Neuronal stem cell (in vitro differentiated cells): ENCODE data around the gene GLB1L3.
"Not testable (repeated sequence)": the region's sequence is repeated elsewhere in the genome, so short reads cannot be mapped to it uniquely, and the experiment has no call there.

Experiments
- DNase-seq: peaks from one replicate; pipeline ENCODE4 v3.0.0-alpha.2; 2013; ENCODE audit warnings: low spot score
- H2AFZ ChIP-seq: one replicate; pipeline ENCODE4 v1.6.1; 2013; ENCODE audit warnings: mild to moderate bottlenecking, low read length, inconsistent platforms
- H2AK5ac ChIP-seq: 2 replicates; pipeline ENCODE4 v1.6.1; 2013; ENCODE audit warnings: low read depth, mild to moderate bottlenecking, inconsistent platforms, low read length, moderate library complexity, mixed read lengths
- H2BK120ac ChIP-seq: 2 replicates; pipeline ENCODE4 v1.6.1; 2013; ENCODE audit warnings: low read depth, mild to moderate bottlenecking, inconsistent platforms, low read length, moderate library complexity, mixed read lengths
- H2BK12ac ChIP-seq: one replicate; pipeline ENCODE4 v1.6.1; 2013; ENCODE audit warnings: low read length, inconsistent platforms
- H2BK15ac ChIP-seq: 2 replicates; pipeline ENCODE4 v1.6.1; 2013; ENCODE audit warnings: mild to moderate bottlenecking, low read length, inconsistent platforms, mixed read lengths
- H2BK5ac ChIP-seq: one replicate; pipeline ENCODE4 v1.6.1; 2013; ENCODE audit warnings: inconsistent platforms, mild to moderate bottlenecking, low read length, moderate library complexity
- H3K14ac ChIP-seq: one replicate; pipeline ENCODE4 v1.6.1; 2013; ENCODE audit warnings: low read length, inconsistent platforms
- H3K18ac ChIP-seq: 2 replicates; pipeline ENCODE4 v1.6.1; 2013; ENCODE audit warnings: low read length, inconsistent platforms
- H3K23ac ChIP-seq: 2 replicates; pipeline ENCODE4 v1.6.1; 2013; ENCODE audit warnings: low read depth, mild to moderate bottlenecking, mixed read lengths, low read length, inconsistent platforms; ENCODE audit not compliant: poor library complexity
- H3K27ac ChIP-seq: replicated peaks from 3 replicates; pipeline ENCODE4 v1.5.1; 2013; ENCODE audit warnings: low read length, inconsistent platforms
- H3K27me3 ChIP-seq, 3 experiments: 2 replicates each; pipeline ENCODE4 v1.6.1; 2013; ENCODE audit warnings: low read length in 3 of 3, mild to moderate bottlenecking in 2 of 3, inconsistent platforms in 1 of 3, low read depth in 1 of 3, mixed read lengths in 1 of 3, moderate library complexity in 1 of 3; ENCODE audit not compliant: control insufficient read depth in 3 of 3, insufficient read depth in 3 of 3
- H3K36me3 ChIP-seq, 2 donors: replicated peaks in 1 of 2; 2 replicates each; pipeline ENCODE4 v1.6.1; 2013; ENCODE audit warnings: low read length in 2 of 2; ENCODE audit not compliant: control insufficient read depth in 2 of 2, insufficient read depth in 2 of 2
- H3K4ac ChIP-seq: 2 replicates; pipeline ENCODE4 v1.6.1; 2013; ENCODE audit warnings: inconsistent platforms, mild to moderate bottlenecking, low read length, moderate library complexity
- H3K4me1 ChIP-seq, 2 donors: 1 replicate in 1 of 2; 2 replicates in 1 of 2; pipeline ENCODE4 v1.6.1; 2013; ENCODE audit warnings: low read length in 2 of 2, low read depth in 1 of 2; ENCODE audit not compliant: control insufficient read depth in 2 of 2, insufficient read depth in 1 of 2
- H3K4me2 ChIP-seq: one replicate; pipeline ENCODE4 v1.6.1; 2013; ENCODE audit warnings: mild to moderate bottlenecking, low read length, inconsistent platforms; ENCODE audit not compliant: insufficient read depth, poor library complexity, severe bottlenecking
- H3K4me3 ChIP-seq, 2 donors: 2 replicates each; pipeline ENCODE4 v1.5.1; 2013; ENCODE audit warnings: low read length in 2 of 2, mild to moderate bottlenecking in 2 of 2, inconsistent platforms in 1 of 2, moderate library complexity in 1 of 2
- H3K79me1 ChIP-seq: one replicate; pipeline ENCODE4 v1.6.1; 2013; ENCODE audit warnings: low read depth, mild to moderate bottlenecking, inconsistent platforms, low read length, moderate library complexity
- H3K9ac ChIP-seq: one replicate; pipeline ENCODE4 v1.6.1; 2013; ENCODE audit warnings: mild to moderate bottlenecking, low read depth, low read length, inconsistent platforms; ENCODE audit not compliant: poor library complexity
- H3K9me3 ChIP-seq, 2 donors: replicated peaks in 1 of 2; 2 replicates each; pipeline versions ENCODE3 to v1.6.1; 2013; ENCODE audit warnings: low read length in 2 of 2, mild to moderate bottlenecking in 2 of 2, inconsistent platforms in 1 of 2, low read depth in 1 of 2, mixed read lengths in 1 of 2, moderate library complexity in 1 of 2; ENCODE audit not compliant: control insufficient read depth in 2 of 2, insufficient read depth in 1 of 2
- H4K8ac ChIP-seq: one replicate; pipeline ENCODE4 v1.6.1; 2013; ENCODE audit warnings: low read depth, mild to moderate bottlenecking, inconsistent platforms, low read length, moderate library complexity
- H4K91ac ChIP-seq: one replicate; pipeline ENCODE4 v1.6.1; 2013; ENCODE audit warnings: low read length, low read depth, mild to moderate bottlenecking, inconsistent platforms; ENCODE audit not compliant: poor library complexity
- WGBS, 2 donors: extraction: QIAGEN DNeasy Blood & Tissue Kit; methylation state at CpG; one replicate each; pipeline ENCODE4 v1.1.7; 2013; ENCODE audit warnings: missing lambda C conversion rate in 2 of 2, mixed read lengths in 1 of 2; ENCODE audit not compliant: insufficient read length in 2 of 2, insufficient replicate concordance in 1 of 2; ENCODE audit errors: extremely low coverage in 2 of 2; 5-methylcytosine and 5-hydroxymethylcytosine counted together

GLB1L3 gene

DNA sequence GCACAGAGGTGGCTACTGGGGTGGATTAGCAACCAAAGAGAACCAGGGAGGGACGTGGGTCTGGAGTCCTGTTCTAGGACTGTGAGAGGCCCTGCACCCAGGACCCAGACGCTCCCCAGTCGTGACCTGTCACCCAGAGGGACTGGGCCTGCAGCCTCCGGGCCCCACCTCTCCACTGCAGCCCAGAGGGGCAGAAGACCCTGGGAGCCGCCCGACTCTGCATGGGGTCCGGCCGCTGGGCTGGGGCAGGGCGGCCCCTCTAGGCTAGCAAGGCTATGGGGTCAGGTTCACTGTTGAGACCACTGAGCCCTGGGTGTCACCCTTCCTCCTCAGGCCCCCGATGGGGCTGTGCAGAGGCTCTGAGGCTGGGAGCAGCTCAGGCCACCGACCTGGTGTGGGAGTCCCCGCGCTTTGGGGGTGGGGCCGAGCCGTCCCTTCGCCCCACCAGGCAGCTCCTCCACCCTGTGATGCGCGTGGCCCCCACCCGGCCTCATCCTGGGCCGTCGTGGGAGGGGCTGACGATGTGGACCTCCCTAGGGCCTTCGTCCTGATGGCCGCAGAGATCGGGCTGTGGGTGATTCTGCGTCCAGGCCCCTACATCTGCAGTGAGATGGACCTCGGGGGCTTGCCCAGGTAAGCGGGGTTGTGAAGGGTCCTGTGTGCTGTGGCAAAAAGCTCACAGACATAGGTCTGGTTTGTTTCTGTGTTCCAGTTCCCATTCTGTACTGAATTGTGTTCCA is 68.5 kb downstream of the GLB1L3 start:
- not testable (repeated sequence) for H3K4me1 ChIP-seq, H2BK5ac ChIP-seq, H3K4me3 ChIP-seq, H3K4me2 ChIP-seq, DNase-seq, H2BK120ac ChIP-seq, H3K23ac ChIP-seq, H4K8ac ChIP-seq, H3K9ac ChIP-seq, H3K27me3 ChIP-seq, H3K18ac ChIP-seq, H2BK15ac ChIP-seq, H4K91ac ChIP-seq, H2BK12ac ChIP-seq, H3K36me3 ChIP-seq, H3K27ac ChIP-seq, H2AFZ ChIP-seq, H3K4ac ChIP-seq, H3K79me1 ChIP-seq, H3K14ac ChIP-seq, H2AK5ac ChIP-seq, H3K9me3 ChIP-seq
- WGBS, 2 donors: no CpG with 5 or more reads among the region's 28 CpGs

DNA sequence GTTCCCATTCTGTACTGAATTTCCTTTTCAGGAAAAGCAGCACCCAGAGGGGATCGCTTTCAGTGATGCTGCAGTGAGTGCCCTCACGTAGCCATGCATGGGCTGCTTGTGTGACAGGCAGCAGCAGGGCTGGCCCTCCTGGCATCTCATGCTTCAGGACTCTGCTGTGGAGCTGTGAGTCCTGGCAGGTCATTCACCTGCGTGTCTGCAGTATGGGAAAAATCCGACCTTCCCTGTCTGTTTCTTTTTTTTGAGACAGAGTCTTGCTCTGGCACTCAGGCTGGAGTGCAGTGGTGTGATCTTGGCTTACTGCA is 69.0 kb downstream of the GLB1L3 start:
- Histone ChIP-seq H3K4me1 (no peaks in the 10 kb centered on the region), H3K23ac (no peak overlapping the region), H3K36me3 (no peaks in the 10 kb centered on the region), H4K91ac (no peak overlapping the region), H4K8ac (no peak overlapping the region), H2AK5ac (no peak overlapping the region), H2BK120ac (no peak overlapping the region), H2BK12ac (no peak overlapping the region), H3K4me2 (no peak overlapping the region), H3K14ac (no peak overlapping the region), H2BK5ac (no peak overlapping the region), H2BK15ac (no peak overlapping the region), H3K4me3 (no peak overlapping the region), H3K9me3 (no peaks in the 10 kb centered on the region), H3K27me3 (no peaks in the 10 kb centered on the region), H2AFZ (no peak overlapping the region), H3K4ac (no peak overlapping the region), H3K79me1 (no peaks in the 10 kb centered on the region), H3K27ac (no peak overlapping the region), H3K18ac (no peak overlapping the region), H3K9ac (no peak overlapping the region)
- no peak for DNase-seq
- WGBS, 2 donors: no CpG with 5 or more reads among the region's 4 CpGs

DNA sequence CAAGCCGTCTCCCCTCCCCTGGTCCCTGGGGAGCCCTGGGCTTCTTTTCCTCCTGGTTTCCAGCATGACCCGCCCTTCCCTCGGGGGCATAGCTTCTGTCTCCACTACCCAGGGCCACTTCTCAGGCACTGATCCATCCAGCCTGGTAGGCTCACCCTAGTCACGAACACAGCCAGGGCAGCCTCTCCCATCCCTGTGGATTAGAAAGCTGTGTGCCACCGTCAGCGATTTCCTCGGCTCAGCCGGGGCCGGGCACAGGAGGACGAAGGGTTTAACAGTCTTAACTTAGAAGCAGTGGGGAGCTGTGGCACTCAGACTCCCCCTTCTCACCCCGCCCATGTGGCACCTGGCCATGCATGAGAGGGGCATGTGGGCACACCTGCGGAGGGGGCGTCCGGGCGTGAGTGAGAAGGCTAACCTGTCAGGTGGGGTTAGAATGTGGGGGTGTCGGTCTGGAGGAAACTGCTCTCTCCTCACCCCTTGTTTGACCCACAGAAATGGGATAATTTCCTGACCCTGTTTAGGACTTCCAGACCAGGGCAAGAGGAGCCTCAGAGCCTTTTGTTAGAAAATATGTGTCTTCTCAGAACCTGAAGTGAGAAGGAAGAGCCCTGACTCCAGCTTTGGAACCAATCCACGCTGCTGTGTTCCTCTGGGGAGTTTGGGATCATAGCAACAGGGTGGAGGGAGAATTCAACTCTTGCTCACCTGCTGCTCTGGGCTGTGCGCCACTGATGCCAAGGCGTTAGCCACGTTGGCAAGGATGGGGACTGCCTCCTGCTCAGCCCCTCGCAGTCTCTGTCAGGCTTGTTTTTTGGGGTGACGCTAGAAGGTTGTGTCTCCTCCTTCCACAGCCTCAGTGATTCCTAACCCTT is 70.2 kb downstream of the GLB1L3 start:
- peak overlapping the region; percentile 71 for H3K9ac ChIP-seq
- no peak overlapping the region for H4K8ac ChIP-seq
- H3K23ac ChIP-seq: peak overlapping the region; percentile 47
- no peaks in the 10 kb centered on the region for H3K4me1 ChIP-seq
- DNase-seq: no peak
- H2BK12ac ChIP-seq: no peak overlapping the region
- H3K79me1 ChIP-seq: no peaks in the 10 kb centered on the region
- H3K9me3 ChIP-seq: no peaks in the 10 kb centered on the region
- H4K91ac ChIP-seq: no peak overlapping the region
- no peak overlapping the region for H3K4ac ChIP-seq
- no peak overlapping the region for H3K4me3 ChIP-seq
- H3K4me2 ChIP-seq: no peak overlapping the region
- no peak overlapping the region for H2BK120ac ChIP-seq
- no peaks in the 10 kb centered on the region for H3K36me3 ChIP-seq
- no peak overlapping the region for H3K18ac ChIP-seq
- H3K27ac ChIP-seq: no peak overlapping the region
- WGBS, 2 donors: no CpG with 5 or more reads among the region's 22 CpGs
- no peak overlapping the region for H2BK5ac ChIP-seq
- H3K27me3 ChIP-seq: no peaks in the 10 kb centered on the region
- H2BK15ac ChIP-seq: no peak overlapping the region
- H2AK5ac ChIP-seq: no peak overlapping the region
- no peak overlapping the region for H2AFZ ChIP-seq
- H3K14ac ChIP-seq: no peak overlapping the region

- Histone ChIP-seq H2BK5ac (no peak overlapping the region), H3K14ac (no peak overlapping the region), H3K9me3 (no peaks in the 10 kb centered on the region), H3K4me2 (no peak overlapping the region), H3K27me3 (no peaks in the 10 kb centered on the region), H3K4me3 (no peak overlapping the region), H3K18ac (no peak overlapping the region), H3K36me3 (no peaks in the 10 kb centered on the region), H2AK5ac (no peak overlapping the region), H4K91ac (no peak overlapping the region), H3K23ac (no peak overlapping the region), H3K4me1 (no peaks in the 10 kb centered on the region), H2AFZ (no peak overlapping the region), H2BK12ac (no peak overlapping the region), H3K9ac (no peak overlapping the region), H3K4ac (no peak overlapping the region), H3K79me1 (no peaks in the 10 kb centered on the region), H2BK120ac (no peak overlapping the region), H4K8ac (no peak overlapping the region), H3K27ac (no peak overlapping the region), H2BK15ac (no peak overlapping the region)
- no CpG with 5 or more reads among the region's 5 CpGs for WGBS, 2 donors
- DNase-seq: no peak
Measured at GRCh38 chr11:134346976-134347350, 70.8 kb downstream of the GLB1L3 start.
